Smooth muscle cell (in vitro differentiated cells): ENCODE data around the gene LEF1. TPM values are rescaled to one million over a fixed set of nuclear protein-coding genes. Genes with fewer than 3 reads are reported as not detected.

ENCODE experiments used
- DNase-seq: peaks from one replicate; lab custom pipeline; 2025; ENCODE audit not compliant: unreplicated experiment; lab: John Stamatoyannopoulos, UW
- H2AFZ ChIP-seq: fragments of 200-600 bp; sonication (generic); 2 replicates; pipeline ENCODE4 v1.6.0; 2016; ENCODE audit warnings: antibody characterized with exemption, low read depth, mild to moderate bottlenecking
- H3F3A ChIP-seq: fragments of 200-600 bp; sonication (generic); 2 replicates; pipeline ENCODE4 v1.6.0; 2017; ENCODE audit warnings: antibody characterized with exemption, low read depth
- H3K27ac ChIP-seq: fragments of 200-600 bp; sonication (generic); 2 replicates; pipeline ENCODE4 v1.5.1; 2016; ENCODE audit warnings: low read depth, mild to moderate bottlenecking
- H3K27me3 ChIP-seq: fragments of 200-600 bp; sonication (generic); 2 replicates; pipeline ENCODE4 v1.6.1; 2016; ENCODE audit warnings: low read depth, mild to moderate bottlenecking
- H3K36me3 ChIP-seq: fragments of 200-600 bp; sonication (generic); 2 replicates; pipeline ENCODE4 v1.5.1; 2016; ENCODE audit warnings: low read depth
- H3K4me1 ChIP-seq: fragments of 200-600 bp; sonication (generic); 2 replicates; pipeline ENCODE4 v1.5.1; 2016; ENCODE audit warnings: low read depth
- H3K4me2 ChIP-seq: fragments of 200-600 bp; sonication (generic); 2 replicates; pipeline ENCODE4 v1.6.0; 2016; ENCODE audit warnings: mild to moderate bottlenecking
- H3K4me3 ChIP-seq: fragments of 200-600 bp; sonication (generic); 2 replicates; pipeline ENCODE4 v1.5.1; 2016; ENCODE audit warnings: mild to moderate bottlenecking
- H3K79me2 ChIP-seq: fragments of 200-600 bp; sonication (generic); 2 replicates; pipeline ENCODE4 v1.6.0; 2016; ENCODE audit warnings: low read depth, mild to moderate bottlenecking
- H3K9ac ChIP-seq: fragments of 200-600 bp; sonication (generic); 2 replicates; pipeline ENCODE4 v1.6.0; 2016; ENCODE audit warnings: low read depth
- H3K9me3 ChIP-seq: fragments of 200-600 bp; sonication (generic); replicated peaks from 2 replicates; pipeline ENCODE4 v1.5.1; 2016; ENCODE audit warnings: low read depth
- H4K20me1 ChIP-seq: fragments of 200-600 bp; sonication (generic); 2 replicates; pipeline ENCODE4 v1.6.0; 2016; ENCODE audit warnings: low read depth
- WGBS: methylation state at CpG from one replicate; pipeline ENCODE4 v1.1.7; 2016; ENCODE audit warnings: low lambda C conversion rate; 5-methylcytosine and 5-hydroxymethylcytosine counted together
- polyA plus RNA-seq: library from polyadenylated mRNA; unstranded; fragments of >200 nt; fragmentation: Nextera tagmentation; extraction: Ambion mirVana; gene quantifications from 2 replicates; pipeline ENCODE4 v1.2.1, GENCODE V29; 2016
- total RNA-seq: library from RNA; depleted of rRNA; stranded (reverse); fragments of >200 nt; gene quantifications from 2 replicates; pipeline ENCODE4 v1.2.3, GENCODE V29; 2014
- TF ChIP-seq, protein P1 (sequence below): fragments of 200-600 bp; sonication (generic); IDR thresholded peaks from 2 replicates; pipeline ENCODE4 v1.5.1; 2017; ENCODE audit warnings: borderline replicate concordance, mild to moderate bottlenecking, antibody characterized with exemption; ENCODE audit not compliant: insufficient read depth, poor library complexity, severe bottlenecking

LEF1 gene
- total and polyA plus RNA-seq, 2 experiments from 2014 or later, result 87.3 to 96.2 TPM

DNA sequence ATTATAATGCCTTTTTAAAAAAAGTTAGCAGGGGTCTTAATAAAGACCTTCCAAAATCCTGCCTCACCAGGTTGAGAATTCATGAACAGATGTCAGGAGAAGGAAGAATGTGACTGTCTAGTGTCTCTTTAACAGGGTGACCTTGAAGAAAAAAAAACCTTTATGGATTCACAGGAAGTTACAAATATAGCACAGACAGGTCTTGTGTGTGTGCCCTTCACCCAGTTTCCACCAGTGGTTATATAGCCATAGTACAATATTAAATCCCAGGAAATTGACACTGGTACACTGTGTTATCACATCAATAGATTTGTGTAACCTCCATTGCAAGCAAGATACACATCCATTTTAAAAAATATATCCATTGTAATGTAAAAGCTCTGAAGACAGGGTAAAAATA, 135.4 kb downstream of the LEF1 start:
- DNase-seq, result no peak
- Histone ChIP-seq H3F3A (no peaks in the 10 kb centered on the region), H3K27me3 (no peaks in the 10 kb centered on the region), H4K20me1 (no peaks in the 10 kb centered on the region), H2AFZ (no peak overlapping the region), H3K79me2 (no peaks in the 10 kb centered on the region), H3K9me3 (no peaks in the 10 kb centered on the region), H3K36me3 (no peaks in the 10 kb centered on the region), H3K4me3 (no peak overlapping the region), H3K27ac (no peak overlapping the region), H3K9ac (no peak overlapping the region), H3K4me2 (no peak overlapping the region), H3K4me1 (no peaks in the 10 kb centered on the region)
- TF ChIP-seq, protein P1, sequence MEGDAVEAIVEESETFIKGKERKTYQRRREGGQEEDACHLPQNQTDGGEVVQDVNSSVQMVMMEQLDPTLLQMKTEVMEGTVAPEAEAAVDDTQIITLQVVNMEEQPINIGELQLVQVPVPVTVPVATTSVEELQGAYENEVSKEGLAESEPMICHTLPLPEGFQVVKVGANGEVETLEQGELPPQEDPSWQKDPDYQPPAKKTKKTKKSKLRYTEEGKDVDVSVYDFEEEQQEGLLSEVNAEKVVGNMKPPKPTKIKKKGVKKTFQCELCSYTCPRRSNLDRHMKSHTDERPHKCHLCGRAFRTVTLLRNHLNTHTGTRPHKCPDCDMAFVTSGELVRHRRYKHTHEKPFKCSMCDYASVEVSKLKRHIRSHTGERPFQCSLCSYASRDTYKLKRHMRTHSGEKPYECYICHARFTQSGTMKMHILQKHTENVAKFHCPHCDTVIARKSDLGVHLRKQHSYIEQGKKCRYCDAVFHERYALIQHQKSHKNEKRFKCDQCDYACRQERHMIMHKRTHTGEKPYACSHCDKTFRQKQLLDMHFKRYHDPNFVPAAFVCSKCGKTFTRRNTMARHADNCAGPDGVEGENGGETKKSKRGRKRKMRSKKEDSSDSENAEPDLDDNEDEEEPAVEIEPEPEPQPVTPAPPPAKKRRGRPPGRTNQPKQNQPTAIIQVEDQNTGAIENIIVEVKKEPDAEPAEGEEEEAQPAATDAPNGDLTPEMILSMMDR, result no peak

DNA sequence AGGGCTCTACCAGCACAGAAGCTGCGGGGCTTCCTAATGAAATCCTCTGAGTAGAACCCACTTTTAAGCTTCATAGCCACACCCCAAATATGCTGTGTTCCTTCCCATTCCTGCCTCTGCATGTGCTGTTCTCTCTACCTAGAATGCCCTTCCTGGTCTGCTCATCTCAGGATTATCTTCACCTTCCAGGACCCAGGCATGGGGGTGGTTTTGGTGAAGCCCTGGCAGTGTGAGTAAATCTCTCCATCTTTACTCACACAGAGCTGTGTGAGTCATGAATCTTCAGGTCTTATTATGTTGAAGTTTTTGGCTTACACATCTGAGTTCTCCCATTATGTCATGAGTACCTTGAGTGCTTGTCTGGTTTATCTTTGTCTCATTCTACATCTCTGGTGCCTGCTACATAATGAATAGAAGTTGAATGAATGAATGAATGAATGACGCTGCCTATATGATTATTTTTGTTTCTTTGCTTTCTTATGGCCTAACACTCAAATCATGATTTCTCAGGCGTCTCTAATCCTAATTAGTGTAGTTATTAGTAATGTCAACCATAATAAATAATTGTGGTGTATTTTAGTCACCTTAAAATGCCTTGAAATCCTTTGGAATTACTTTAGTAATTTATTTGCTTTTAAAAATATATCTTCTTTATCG, 137.2 kb downstream of the LEF1 start:
- Histone ChIP-seq H3K9ac (no peak overlapping the region), H3F3A (no peaks in the 10 kb centered on the region), H3K36me3 (no peaks in the 10 kb centered on the region), H3K9me3 (no peaks in the 10 kb centered on the region), H3K4me3 (no peak overlapping the region), H3K4me2 (no peak overlapping the region), H3K27me3 (no peaks in the 10 kb centered on the region), H2AFZ (no peak overlapping the region), H4K20me1 (no peaks in the 10 kb centered on the region), H3K79me2 (no peaks in the 10 kb centered on the region), H3K27ac (no peak overlapping the region), H3K4me1 (no peaks in the 10 kb centered on the region)
- TF ChIP-seq, protein P1, result no peak
- DNase-seq, result no peak
- 95% methylated on average over 4 of the region's 4 CpGs for WGBS

DNA sequence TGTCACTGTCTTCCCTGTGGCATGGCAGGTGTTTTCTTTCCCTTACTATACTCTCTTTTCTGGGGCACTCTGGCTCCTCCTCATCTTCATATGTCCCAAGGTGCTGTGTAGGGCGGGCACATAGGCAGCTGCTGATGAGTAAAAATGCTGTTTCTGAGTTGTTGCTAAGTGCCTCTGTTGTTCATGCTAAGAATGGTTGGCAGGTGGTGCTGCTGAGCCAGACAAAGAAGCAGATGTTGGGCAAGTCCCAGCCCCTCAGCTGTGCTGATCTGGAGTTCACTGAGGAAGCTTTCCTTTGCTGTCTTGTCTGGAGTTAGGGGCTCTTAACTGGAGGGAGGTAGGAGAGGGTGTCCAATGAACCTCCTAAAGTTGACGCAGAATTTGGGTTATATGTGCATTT, 138.4 kb downstream of the LEF1 start:
- DNase-seq, result no peak
- no peak overlapping the region for H3K9ac ChIP-seq
- WGBS, result 74% methylated on average over 2 of the region's 2 CpGs
- no peaks in the 10 kb centered on the region for H3K27me3 ChIP-seq
- no peak overlapping the region for H3K4me3 ChIP-seq
- no peaks in the 10 kb centered on the region for H3F3A ChIP-seq
- no peaks in the 10 kb centered on the region for H3K79me2 ChIP-seq
- no peaks in the 10 kb centered on the region for H4K20me1 ChIP-seq
- H3K4me2 ChIP-seq, result no peak overlapping the region
- no peak overlapping the region for H3K27ac ChIP-seq
- H2AFZ ChIP-seq, result no peak overlapping the region
- no peaks in the 10 kb centered on the region for H3K4me1 ChIP-seq
- no peaks in the 10 kb centered on the region for H3K9me3 ChIP-seq
- H3K36me3 ChIP-seq, result no peaks in the 10 kb centered on the region
- TF ChIP-seq, protein P1, result peak; percentile 70

DNA sequence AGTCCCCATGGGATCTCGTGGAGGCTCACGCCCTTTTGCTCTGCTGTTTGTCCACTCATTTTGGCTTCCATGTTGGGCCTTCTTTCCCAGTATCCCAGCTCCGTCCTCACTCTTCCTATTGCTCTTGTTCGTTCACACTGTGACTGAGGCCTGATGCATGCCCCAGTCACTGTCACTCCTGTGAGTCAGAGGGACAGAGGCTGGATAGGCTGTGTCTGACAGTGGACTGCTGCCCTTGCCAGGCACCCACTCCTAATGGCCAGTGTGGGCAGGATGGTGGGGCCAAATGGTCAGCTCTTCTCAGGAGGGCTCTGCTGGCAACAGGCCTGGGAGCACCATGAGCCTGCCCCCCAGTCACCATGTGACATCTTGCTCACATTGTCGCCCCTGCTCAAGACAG, 139.0 kb downstream of the LEF1 start:
- 76% methylated on average over 5 of the region's 5 CpGs for WGBS
- Histone ChIP-seq H3K4me3 (no peak overlapping the region), H3K36me3 (no peaks in the 10 kb centered on the region), H3K79me2 (no peaks in the 10 kb centered on the region), H3K27me3 (no peaks in the 10 kb centered on the region), H4K20me1 (no peaks in the 10 kb centered on the region), H3K9me3 (no peaks in the 10 kb centered on the region), H3K4me1 (no peaks in the 10 kb centered on the region), H3K9ac (no peak overlapping the region), H3K27ac (no peak overlapping the region), H2AFZ (no peak overlapping the region), H3F3A (no peaks in the 10 kb centered on the region), H3K4me2 (no peak overlapping the region)
- TF ChIP-seq, protein P1, result no peak
- no peak for DNase-seq
